IMR-90 (cell line): ENCODE results near the gene CASP9. TPM values are rescaled to one million over a fixed set of nuclear protein-coding genes. Genes with fewer than 3 reads are reported as not detected.
"Not testable (repeated sequence)": the region's sequence is repeated elsewhere in the genome, so short reads cannot be mapped to it uniquely, and the experiment has no call there.

Source experiments
- ATAC-seq: fragments of 200-7000 bp; cut with Tn5 transposase; 2 replicates; pipeline ENCODE4 v1.9.1; 2020; ENCODE audit warnings: low read depth, mild to moderate bottlenecking, moderate library complexity
- BruUV-seq: library from RNA; stranded (reverse); fragments of 400-500 nt; replicated peaks from 2 replicates; lab custom pipeline; 2021; lab: Mats Ljungman, UMichigan
- CTCF ChIA-PET: fragments of 300-600 bp; formaldehyde crosslinking; extraction: SDS; loops from one replicate; lab custom pipeline; 2021; ENCODE audit warnings: antibody characterized with exemption; lab: Yijun Ruan, JAX
- POLR2A ChIA-PET: fragments of 300-600 bp; sonication (Branson Sonifier 250); formaldehyde crosslinking; loops from one replicate; lab custom pipeline; 2022; ENCODE audit warnings: antibody characterized with exemption; ENCODE audit not compliant: unreplicated experiment; lab: Charles Lee
- DNase-seq: peaks from one replicate; pipeline ENCODE4 v3.0.0; 2013
- H2AFZ ChIP-seq: replicated peaks from 2 replicates; pipeline ENCODE3; 2013; ENCODE audit warnings: low read length, mild to moderate bottlenecking; ENCODE audit not compliant: poor library complexity
- H2AK5ac ChIP-seq: 2 replicates; pipeline ENCODE4 v1.6.1; 2013; ENCODE audit warnings: low read depth, low read length, inconsistent platforms
- H2AK9ac ChIP-seq: replicated peaks from 2 replicates; pipeline ENCODE3; 2013; ENCODE audit warnings: mild to moderate bottlenecking, low read depth, low read length, moderate library complexity; ENCODE audit not compliant: poor library complexity
- H2BK120ac ChIP-seq: 2 replicates; pipeline ENCODE4 v1.6.1; 2013; ENCODE audit warnings: low read depth, low read length, inconsistent platforms
- H2BK15ac ChIP-seq: 3 replicates; pipeline ENCODE4 v1.6.1; 2013; ENCODE audit warnings: low read depth, low read length, inconsistent platforms
- H2BK20ac ChIP-seq: 2 replicates; pipeline ENCODE4 v1.6.1; 2013; ENCODE audit warnings: low read depth, mild to moderate bottlenecking, inconsistent platforms, low read length, moderate library complexity
- H2BK5ac ChIP-seq: 2 replicates; pipeline ENCODE4 v1.6.1; 2013; ENCODE audit warnings: mild to moderate bottlenecking, low read depth, low read length, inconsistent platforms; ENCODE audit not compliant: poor library complexity, severe bottlenecking
- H3K14ac ChIP-seq: replicated peaks from 2 replicates; pipeline ENCODE4 v1.6.1; 2013; ENCODE audit warnings: low read depth, low read length, inconsistent platforms
- H3K18ac ChIP-seq: 2 replicates; pipeline ENCODE4 v1.6.1; 2013; ENCODE audit warnings: low read depth, low read length, control low read depth
- H3K23ac ChIP-seq: 2 replicates; pipeline ENCODE4 v1.6.1; 2013; ENCODE audit warnings: low read depth, low read length, inconsistent platforms
- H3K27ac ChIP-seq: 2 replicates; pipeline ENCODE4 v1.5.1; 2013; ENCODE audit warnings: mild to moderate bottlenecking, control low read depth, low read length; ENCODE audit not compliant: insufficient read depth
- H3K27me3 ChIP-seq: 2 replicates; pipeline ENCODE4 v1.6.1; 2013; ENCODE audit warnings: low read length; ENCODE audit not compliant: control insufficient read depth, insufficient read depth
- H3K36me3 ChIP-seq: 2 replicates; pipeline ENCODE4 v1.6.1; 2013; ENCODE audit warnings: low read length, mixed read lengths; ENCODE audit not compliant: control insufficient read depth, insufficient read depth
- H3K4ac ChIP-seq: 2 replicates; pipeline ENCODE4 v1.6.1; 2013; ENCODE audit warnings: low read depth, low read length, inconsistent platforms
- H3K4me1 ChIP-seq: 2 replicates; pipeline ENCODE4 v1.6.1; 2013; ENCODE audit warnings: low read length, mixed read lengths; ENCODE audit not compliant: control insufficient read depth, insufficient read depth
- H3K4me2 ChIP-seq: 2 replicates; pipeline ENCODE4 v1.6.1; 2013; ENCODE audit warnings: low read depth, mild to moderate bottlenecking, control low read depth, low read length, moderate library complexity
- H3K4me3 ChIP-seq: 2 replicates; pipeline ENCODE4 v1.5.1; 2013; ENCODE audit warnings: low read depth, mild to moderate bottlenecking, control low read depth, low read length, moderate library complexity; ENCODE audit not compliant: insufficient read depth
- H3K56ac ChIP-seq: 2 replicates; pipeline ENCODE4 v1.6.1; 2013; ENCODE audit warnings: low read length, inconsistent platforms; ENCODE audit not compliant: insufficient read depth; ENCODE audit errors: extremely low read depth
- H3K79me1 ChIP-seq, 2 experiments: 2 replicates each; pipeline ENCODE4 v1.6.1; 2013; ENCODE audit warnings: low read length in 2 of 2, inconsistent platforms in 1 of 2, low read depth in 1 of 2
- H3K9ac ChIP-seq: 2 replicates; pipeline ENCODE4 v1.6.1; 2013; ENCODE audit warnings: low read depth, low read length, control low read depth
- H3K9me1 ChIP-seq: 2 replicates; pipeline ENCODE4 v1.6.1; 2013; ENCODE audit warnings: low read length, inconsistent platforms; ENCODE audit not compliant: insufficient read depth
- H3K9me3 ChIP-seq: 2 replicates; pipeline ENCODE4 v1.6.1; 2013; ENCODE audit warnings: low read length; ENCODE audit not compliant: control insufficient read depth, insufficient read depth
- H4K20me1 ChIP-seq: 2 replicates; pipeline ENCODE4 v1.6.1; 2013; ENCODE audit warnings: low read length, inconsistent platforms; ENCODE audit not compliant: insufficient read depth
- H4K5ac ChIP-seq: 2 replicates; pipeline ENCODE4 v1.6.1; 2013; ENCODE audit warnings: mild to moderate bottlenecking, low read depth, low read length, control low read depth
- H4K8ac ChIP-seq, 2 experiments: 2 replicates each; pipeline ENCODE4 v1.6.1; 2013; ENCODE audit warnings: low read depth in 2 of 2, low read length in 2 of 2, control low read depth in 1 of 2, inconsistent platforms in 1 of 2
- H4K91ac ChIP-seq: 2 replicates; pipeline ENCODE4 v1.6.1; 2013; ENCODE audit warnings: low read depth, low read length, inconsistent platforms; ENCODE audit not compliant: insufficient read depth
- WGBS, 2 experiments: methylation state at CpG; one replicate each; pipeline versions ENCODE4 v1.1.5 to v1.1.7; 2013; ENCODE audit warnings: missing lambda C conversion rate in 2 of 2; ENCODE audit not compliant: insufficient read length in 1 of 2; ENCODE audit errors: extremely low coverage in 2 of 2; 5-methylcytosine and 5-hydroxymethylcytosine counted together
- dilution Hi-C: fragments of 300-500 bp; cut with HindIII; formaldehyde crosslinking; loops from one replicate; pipeline ENCODE4 v1.14.3; 2018; ENCODE audit warnings: low sequenced_read_pairs; ENCODE audit not compliant: unreplicated experiment
- in situ Hi-C: fragments of 300-500 bp; cut with MboI; formaldehyde crosslinking; loops from 3 replicates; pipeline ENCODE4 v1.14.3; 2019; ENCODE audit warnings: low sequenced_read_pairs, inconsistent platforms, mixed read lengths
- intact Hi-C: fragments of 100-400 bp; cut with micrococcal nuclease; formaldehyde crosslinking; loops from 2 replicates; pipeline ENCODE4 v1.10.0; 2022
- polyA plus RNA-seq, 3 experiments: library from polyadenylated mRNA; depleted of rRNA; stranded (reverse); fragments of >200 nt; gene quantifications; 2 replicates each; pipeline ENCODE4 v1.2.3, GENCODE V29; 2012; ENCODE audit warnings: low replicate concordance in 1 of 3
- total RNA-seq: library from RNA; depleted of rRNA; stranded (reverse); fragments of >200 nt; gene quantifications from 2 replicates; pipeline ENCODE4 v1.2.3, GENCODE V29; 2012

The CASP9 gene
- total and polyA plus RNA-seq, 2 of the 4 experiments (the other 2 are of a cell fraction), result 7.0 to 8.3 TPM

DNA sequence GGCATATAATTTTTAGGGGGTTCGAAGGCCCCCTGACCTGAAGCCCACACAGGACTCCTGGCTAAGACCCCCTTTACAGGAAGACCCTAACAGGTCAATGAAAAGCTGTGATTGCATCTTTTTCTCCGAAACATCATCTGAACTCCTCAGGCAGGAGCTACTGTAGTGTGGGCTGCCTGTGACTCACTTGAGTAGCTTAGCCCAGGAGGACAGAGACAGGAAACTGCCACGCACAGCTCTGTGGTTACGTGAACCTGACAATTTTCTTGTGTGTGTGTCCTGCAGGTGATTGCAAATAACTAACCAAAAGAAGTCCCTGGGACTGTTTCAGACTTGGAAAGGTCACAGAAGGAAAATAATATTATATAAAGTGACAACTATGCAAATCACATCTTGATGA lies 33.0 kb downstream of the CASP9 start:
- WGBS, 2 experiments, result 94% methylated on average over 3 of the region's 4 CpGs; no CpG with 5 or more reads in 1 of the 2 experiments
- dilution Hi-C loops, result not testable (repeated sequence)

More for the DNA sequence above, 33.0 kb downstream of the CASP9 start:
- H3K4me1 ChIP-seq, H3K4ac ChIP-seq, H3K9me1 ChIP-seq, ATAC-seq, H2AFZ ChIP-seq, H2AK9ac ChIP-seq, H4K5ac ChIP-seq, H2AK5ac ChIP-seq, H3K4me3 ChIP-seq, H3K79me1 ChIP-seq, H4K20me1 ChIP-seq, H2BK5ac ChIP-seq, H3K14ac ChIP-seq, POLR2A ChIA-PET, H2BK15ac ChIP-seq, intact Hi-C loops, H3K4me2 ChIP-seq, H2BK120ac ChIP-seq, H3K27me3 ChIP-seq, H3K27ac ChIP-seq, BruUV-seq, CTCF ChIA-PET, H3K18ac ChIP-seq, H3K23ac ChIP-seq, H3K56ac ChIP-seq, H3K9me3 ChIP-seq, H4K91ac ChIP-seq, H4K8ac ChIP-seq, H3K9ac ChIP-seq, in situ Hi-C loops, H2BK20ac ChIP-seq: not testable (repeated sequence)
- peaks cover 11% of the 10 kb centered on the region for H3K36me3 ChIP-seq
- peak; percentile 46 for DNase-seq
